Measurements from ENCODE around the gene MADCAM1.

The MADCAM1 gene

GRCh38 chr19:547117-547516 is 50.8 kb downstream of the MADCAM1 start:
- no peak for TF ChIP-seq ZFX (IDR thresholded peaks at IDR 0.05)
- no peak for TF ChIP-seq CTCF (conservative IDR thresholded peaks at IDR 0.05)
- H3K27ac ChIP-seq: no peak overlapping the region

GRCh38 chr19:547836-548720 is 51.8 kb downstream of the MADCAM1 start:
- TF ChIP-seq ZFX (IDR thresholded peaks at IDR 0.05) (no peak), CTCF (conservative IDR thresholded peaks at IDR 0.05) (no peak)
- H3K27ac ChIP-seq: no peak overlapping the region

- TF ChIP-seq CTCF (conservative IDR thresholded peaks at IDR 0.05): no peak
- no peak for TF ChIP-seq ZFX (IDR thresholded peaks at IDR 0.05)
These were observed 52.9 kb downstream of the MADCAM1 start for GRCh38 chr19:548886-549830.

GRCh38 chr19:554817-555216 is 58.5 kb downstream of the MADCAM1 start:
- TF ChIP-seq CTCF (conservative IDR thresholded peaks at IDR 0.05): no peak
- no peak for TF ChIP-seq ZFX (IDR thresholded peaks at IDR 0.05)
- no peak overlapping the region for H3K27ac ChIP-seq

More at GRCh38 chr19:548886-549830, 52.9 kb downstream of the MADCAM1 start:
- H3K27ac ChIP-seq: no peak overlapping the region

Data from C4-2B (cell line).